ENCODE data around the gene ERG. TPM values are rescaled to one million over a fixed set of nuclear protein-coding genes. Genes with fewer than 3 reads are reported as not detected.

ERG gene
- total and polyA plus RNA-seq, 2 of the 8 experiments (the other 6 are each of a cell fraction or from before 2014, with no cell fraction given) = 1.0 to 3.0 TPM

- Histone ChIP-seq H3K4ac (replicated peaks; ENCODE audit: insufficient read length, low read depth, low read length) (no peak overlapping the region), H2AFZ (ENCODE audit: low read length) (no peak overlapping the region), H3K14ac (ENCODE audit: insufficient read length) (no peak overlapping the region), H4K8ac (ENCODE audit: extremely low read depth, insufficient read depth, low read length) (no peak overlapping the region), H4K5ac (ENCODE audit: insufficient read length, low read depth, low read length) (no peak overlapping the region), H4K20me1 (replicated peaks in 1 of 2; ENCODE audit: control insufficient read depth in 1 of 2, insufficient read depth in 2 of 2, low read length in 2 of 2) (no peaks in the 10 kb centered on the region), H2BK120ac (replicated peaks; ENCODE audit: low read depth, low read length) (no peak overlapping the region), H2AK5ac (ENCODE audit: low read depth, low read length) (no peak overlapping the region), H3K23me2 (ENCODE audit: low read depth, low read length) (no peaks in the 10 kb centered on the region), H2BK5ac (ENCODE audit: low read depth, low read length) (no peak overlapping the region), H3K36me3 (ENCODE audit: control insufficient read depth in 2 of 4, insufficient read depth in 4 of 4, low read length in 3 of 4) (no peaks in the 10 kb centered on the region), H3K9me3 (ENCODE audit: insufficient read depth in 2 of 2, low read depth in 1 of 2, low read length in 1 of 2) (no peaks in the 10 kb centered on the region), H2BK20ac (ENCODE audit: low read length) (no peak overlapping the region), H3K4me3 (ENCODE audit: extremely low read depth in 1 of 4, insufficient read depth in 2 of 4, low read depth in 3 of 4, low read length in 4 of 4) (no peak overlapping the region), H3K23ac (ENCODE audit: insufficient read length) (no peak overlapping the region), H3K18ac (ENCODE audit: extremely low read depth, low read length) (no peak overlapping the region), H3K27ac (ENCODE audit: low read depth, low read length) (no peak overlapping the region), H3K27me3 (replicated peaks in 1 of 4; ENCODE audit: control insufficient read depth in 3 of 4, extremely low read depth in 1 of 4, insufficient read depth in 3 of 4, low read length in 3 of 4) (peaks cover 13 to 31% (median 20%) of the 10 kb centered on the region in 4 experiments), H3K9ac (replicated peaks in 1 of 4; ENCODE audit: extremely low read depth in 1 of 4, low read depth in 3 of 4, low read length in 3 of 4) (no peak overlapping the region), H3K56ac (replicated peaks; ENCODE audit: insufficient read length, low read depth, low read length) (peak overlapping the region; percentile 11), H3K4me1 (replicated peaks in 1 of 4; ENCODE audit: control insufficient read depth in 3 of 4, insufficient read depth in 4 of 4, low read length in 3 of 4) (no peaks in the 10 kb centered on the region), H3K79me2 (ENCODE audit: control insufficient read depth in 1 of 2, insufficient read depth in 2 of 2, low read length in 2 of 2) (no peaks in the 10 kb centered on the region), H2BK12ac (ENCODE audit: low read depth, low read length) (no peak overlapping the region), H4K91ac (replicated peaks; ENCODE audit: insufficient read length, low read length) (no peak overlapping the region), H3K4me2 (ENCODE audit: insufficient read depth in 1 of 2, low read depth in 2 of 2, low read length in 2 of 2) (no peak overlapping the region), H2BK15ac (ENCODE audit: low read length) (no peak overlapping the region), H3K79me1 (ENCODE audit: low read depth, low read length) (no peaks in the 10 kb centered on the region)
- CTCF ChIA-PET (ENCODE audit: partially characterized antibody) = interaction anchor here (0.6 kb wide), 1 partner anchor 289 kb away, joined by 3 read pairs; no protein-coding TSS in a partner anchor
- POLR2A ChIA-PET (ENCODE audit: partially characterized antibody) = no interaction called here
- TF ChIP-seq SIX5 (IDR thresholded peaks at IDR 0.05; ENCODE audit: low read depth, low read length) = no peak
- no peak for TF ChIP-seq BCL11A (IDR thresholded peaks at IDR 0.05; ENCODE audit: low read depth in 2 of 2, low read length in 2 of 2)
- TF ChIP-seq HDAC2 (IDR thresholded peaks at IDR 0.05; ENCODE audit: borderline replicate concordance in 1 of 2, low read depth in 2 of 2, low read length in 2 of 2) = no peak
- TF ChIP-seq YY1 (IDR thresholded peaks at IDR 0.05; ENCODE audit: low read depth, low read length) = no peak
- 90% methylated on average over 8 of the region's 8 CpGs; no CpG with 5 or more reads in 1 of the 2 experiments for WGBS, 2 experiments (ENCODE audit: extremely low coverage in 1 of 2, insufficient coverage in 1 of 2, insufficient read length in 1 of 2, insufficient replicate concordance in 2 of 2, low coverage in 1 of 2, low lambda C conversion rate in 2 of 2, missing lambda C conversion rate in 1 of 2)
- FAIRE-seq = no peak
- no peak for DNase-seq (ENCODE audit: low read depth in 1 of 2, low spot score in 2 of 2)
Observed at GRCh38 chr21:38443110-38443509, 55.2 kb downstream of the ERG start.

Measured in H1 (cell line).